SK-N-SH (cell line): Measurements from ENCODE around the gene HASPIN. TPM values are rescaled to one million over a fixed set of nuclear protein-coding genes. Genes with fewer than 3 reads are reported as not detected.

ENCODE experiments used
- CTCF ChIA-PET: fragments of 300-600, 350-600 bp; formaldehyde crosslinking; extraction: SDS; loops from one replicate; lab custom pipeline; 2021; lab: Yijun Ruan, JAX
- POLR2A ChIA-PET: fragments of 350-600 bp; sonication (Branson Sonifier 250); formaldehyde crosslinking; extraction: SDS; loops from one replicate; lab custom pipeline; 2020; ENCODE audit warnings: antibody characterized with exemption, inconsistent platforms; lab: Yijun Ruan, JAX
- DNase-seq: peaks from one replicate; pipeline ENCODE4 v3.0.0; 2012
- H2AFZ ChIP-seq: fragments of 200-600 bp; sonication (generic); 2 replicates; pipeline ENCODE4 v1.8.1; 2016; ENCODE audit warnings: antibody characterized with exemption, mild to moderate bottlenecking, low read depth
- H3F3A ChIP-seq: fragments of 200-600 bp; sonication (generic); replicated peaks from 2 replicates; pipeline ENCODE3; 2016; ENCODE audit warnings: antibody characterized with exemption, mild to moderate bottlenecking; ENCODE audit not compliant: insufficient read depth
- H3K27ac ChIP-seq, 2 experiments: fragments of 200-500 bp in 1 of 2; fragments of 200-600 bp in 1 of 2; sonication (Bioruptor generic) in 1 of 2; sonication (generic), shearing (Covaris generic) in 1 of 2; 2 replicates each; pipeline versions ENCODE4 v1.5.1 to v1.6.1; 2014 to 2016; ENCODE audit warnings: low read depth in 2 of 2, inconsistent platforms in 1 of 2, low read length in 1 of 2, mild to moderate bottlenecking in 1 of 2, mixed read lengths in 1 of 2
- H3K27me3 ChIP-seq: fragments of 200-600 bp; sonication (generic), shearing (Covaris generic); 2 replicates; pipeline ENCODE4 v1.6.1; 2016; ENCODE audit warnings: mixed run types; ENCODE audit not compliant: insufficient read depth
- H3K36me3 ChIP-seq, 2 experiments: fragments of 200-500 bp in 1 of 2; fragments of 200-600 bp in 1 of 2; sonication (Bioruptor generic) in 1 of 2; sonication (generic) in 1 of 2; replicated peaks in 1 of 2; 2 replicates each; pipeline versions ENCODE3 to v1.5.1; 2014 to 2016; ENCODE audit warnings: low read length in 1 of 2, mild to moderate bottlenecking in 1 of 2; ENCODE audit not compliant: insufficient read depth in 2 of 2, control insufficient read depth in 1 of 2
- H3K4me1 ChIP-seq, 2 experiments: fragments of 200-500 bp in 1 of 2; fragments of 200-600 bp in 1 of 2; sonication (Bioruptor generic) in 1 of 2; sonication (generic), shearing (Covaris generic) in 1 of 2; 2 replicates each; pipeline versions ENCODE4 v1.5.1 to v1.6.1; 2014 to 2016; ENCODE audit warnings: low read depth in 1 of 2, low read length in 1 of 2, mixed run types in 1 of 2; ENCODE audit not compliant: insufficient read depth in 2 of 2, control insufficient read depth in 1 of 2
- H3K4me2 ChIP-seq: fragments of 200-600 bp; sonication (generic), shearing (Covaris generic); 2 replicates; pipeline ENCODE4 v1.6.1; 2017; ENCODE audit warnings: mixed run types
- H3K4me3 ChIP-seq, 2 experiments: fragments of 200-500 bp in 1 of 2; fragments of 200-600 bp in 1 of 2; sonication (Bioruptor generic) in 1 of 2; sonication (generic), shearing (Covaris generic) in 1 of 2; 2 replicates each; pipeline versions ENCODE4 v1.5.1 to v1.8.1; 2014 to 2016; ENCODE audit warnings: low read depth in 2 of 2, inconsistent platforms in 1 of 2, low read length in 1 of 2, mild to moderate bottlenecking in 1 of 2, mixed read lengths in 1 of 2, moderate library complexity in 1 of 2
- H3K79me2 ChIP-seq: fragments of 200-600 bp; sonication (generic); 2 replicates; pipeline ENCODE4 v1.8.1; 2017; ENCODE audit warnings: mild to moderate bottlenecking; ENCODE audit not compliant: insufficient read depth
- H3K9ac ChIP-seq: fragments of 200-600 bp; sonication (generic); 2 replicates; pipeline ENCODE4 v1.6.1; 2017; ENCODE audit warnings: mixed run types
- H3K9me2 ChIP-seq: fragments of 200-600 bp; sonication (generic); 2 replicates; pipeline ENCODE4 v1.6.1; 2017; ENCODE audit warnings: mixed run types
- H3K9me3 ChIP-seq: fragments of 200-600 bp; sonication (generic); 2 replicates; pipeline ENCODE4 v1.6.1; 2017; ENCODE audit warnings: mixed run types, mild to moderate bottlenecking, moderate library complexity
- H4K20me1 ChIP-seq: fragments of 200-600 bp; sonication (generic); 2 replicates; pipeline ENCODE4 v1.6.1; 2017; ENCODE audit warnings: mild to moderate bottlenecking, mixed run types; ENCODE audit not compliant: insufficient read depth
- CHD2 ChIP-seq: fragments of 150-350 bp; IDR thresholded peaks from 2 replicates; pipeline ENCODE4 v1.6.1; 2018; ENCODE audit warnings: low read length; ENCODE audit not compliant: partially characterized antibody
- JUND ChIP-seq: IDR thresholded peaks from 2 replicates; pipeline ENCODE4 v1.4.0; 2012
- MEF2A ChIP-seq: IDR thresholded peaks from 2 replicates; pipeline ENCODE4 v1.4.0; 2012; ENCODE audit warnings: low read depth, borderline replicate concordance
- PBX3 ChIP-seq: IDR thresholded peaks from 2 replicates; pipeline ENCODE4; 2012
- REST ChIP-seq: IDR thresholded peaks from 2 replicates; pipeline ENCODE4 v1.6.1; 2012; ENCODE audit warnings: mild to moderate bottlenecking, low read depth, low read length, moderate library complexity
- TEAD4 ChIP-seq: IDR thresholded peaks from 2 replicates; pipeline ENCODE4 v1.4.0; 2012; ENCODE audit warnings: mild to moderate bottlenecking, borderline replicate concordance; ENCODE audit not compliant: insufficient read depth
- WGBS: methylation state at CpG from one replicate; pipeline ENCODE4 v1.1.6; 2017; ENCODE audit warnings: low lambda C conversion rate; 5-methylcytosine and 5-hydroxymethylcytosine counted together
- polyA plus RNA-seq, 3 experiments: library from polyadenylated mRNA; depleted of rRNA; stranded (reverse); fragments of >200 nt; gene quantifications; 2 replicates each; pipeline ENCODE4 v1.2.3, GENCODE V29; 2012

Gene HASPIN
- polyA plus RNA-seq, 1 of the 3 experiments (the other 2 are of a cell fraction), result 1.4 TPM

GRCh38 chr17:3693141-3693540 is 30.6 kb upstream of the HASPIN start:
- Histone ChIP-seq H4K20me1 (no peaks in the 10 kb centered on the region), H3K36me3 (no peaks in the 10 kb centered on the region), H3K4me1 (peaks cover 0 to 13% of the 10 kb centered on the region in 2 experiments; a peak in 1 of 4 replicates), H3K27me3 (no peaks in the 10 kb centered on the region), H3K9ac (no peak overlapping the region), H3K4me2 (no peak overlapping the region), H3K4me3 (no peak overlapping the region), H3K9me2 (no peaks in the 10 kb centered on the region), H3K9me3 (no peaks in the 10 kb centered on the region), H2AFZ (no peak overlapping the region), H3K27ac (no peak overlapping the region), H3K79me2 (no peaks in the 10 kb centered on the region), H3F3A (no peaks in the 10 kb centered on the region)
- CTCF ChIA-PET, result interaction anchor here (1.2 to 4.3 kb wide), 3 partner anchors 10 to 153 kb away, joined by 3 to 28 read pairs (median 6); partner anchors contain the start of gene NCBP3
- no peak for TF ChIP-seq JUND
- no peak for TF ChIP-seq TEAD4
- TF ChIP-seq REST, result no peak
- TF ChIP-seq CHD2, result no peak
- DNase-seq, result no peak
- WGBS, result 83% methylated on average over 4 of the region's 4 CpGs
- POLR2A ChIA-PET, result no interaction called here

GRCh38 chr17:3693829-3694231 is 29.9 kb upstream of the HASPIN start:
- Histone ChIP-seq H3K9ac (no peak overlapping the region), H3K4me2 (no peak overlapping the region), H3K9me3 (no peaks in the 10 kb centered on the region), H3K4me1 (peaks cover 0 to 13% of the 10 kb centered on the region in 2 experiments; a peak in 1 of 4 replicates), H4K20me1 (no peaks in the 10 kb centered on the region), H3K79me2 (no peaks in the 10 kb centered on the region), H3K36me3 (no peaks in the 10 kb centered on the region), H3K27me3 (no peaks in the 10 kb centered on the region), H3K27ac (no peak overlapping the region), H3K9me2 (no peaks in the 10 kb centered on the region), H3K4me3 (no peak overlapping the region), H2AFZ (no peak overlapping the region), H3F3A (no peaks in the 10 kb centered on the region)
- TF ChIP-seq PBX3 (no peak), JUND (no peak), MEF2A (no peak), TEAD4 (no peak)
- no peak for DNase-seq
- POLR2A ChIA-PET, result no interaction called here
- WGBS, result 87% methylated on average over 9 of the region's 9 CpGs
- CTCF ChIA-PET, result interaction anchor here (1.2 to 4.3 kb wide), 3 partner anchors 11 to 152 kb away, joined by 3 to 28 read pairs (median 6); partner anchors contain the start of gene NCBP3
